SK-MEL-5 (cell line): ENCODE results near the gene SEPHS2. TPM values are rescaled to one million over a fixed set of nuclear protein-coding genes. Genes with fewer than 3 reads are reported as not detected.
"Not testable (repeated sequence)": the region's sequence is repeated elsewhere in the genome, so short reads cannot be mapped to it uniquely, and the experiment has no call there.

Experiments
- DNase-seq: peaks from one replicate; pipeline ENCODE4 v3.0.0-alpha.2; 2016; ENCODE audit warnings: low read depth, low spot score
- in situ Hi-C: cut with HindIII; loops from 2 replicates; pipeline ENCODE4 v1.10.0; 2016; ENCODE audit warnings: low sequenced_read_pairs, high pct_unique_total_duplicates, low pct_unique_long_range_greater_than_20kb
- total RNA-seq: library from RNA; depleted of rRNA; stranded (reverse); fragments of >200 nt; shearing (Covaris generic); gene quantifications from 2 replicates; pipeline ENCODE4 v1.2.3, GENCODE V29; 2014

Gene SEPHS2
- total RNA-seq, 1 experiment from 2014 or later: 5.4 TPM

DNA sequence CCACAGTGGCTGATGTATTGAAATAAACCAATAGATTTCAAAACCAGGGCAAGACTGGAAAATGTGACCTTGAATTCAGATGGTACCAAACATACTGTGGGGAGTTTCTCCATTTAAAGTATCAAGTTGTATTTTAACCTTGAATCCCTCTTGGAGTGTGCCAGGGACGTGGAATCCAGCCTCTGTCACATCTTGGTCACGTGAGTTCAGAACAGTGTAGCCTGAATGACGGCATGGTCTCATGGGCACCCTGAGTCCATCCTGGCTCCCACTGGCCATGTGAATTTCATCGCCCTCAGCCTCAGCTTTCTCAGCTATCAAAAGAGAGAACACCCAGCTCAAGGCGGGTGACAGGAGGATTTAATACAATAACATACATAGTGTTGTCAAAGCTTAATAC, 31.5 kb downstream of the SEPHS2 start:
- in situ Hi-C loops: no loop called here
- DNase-seq: peak; percentile 21

DNA sequence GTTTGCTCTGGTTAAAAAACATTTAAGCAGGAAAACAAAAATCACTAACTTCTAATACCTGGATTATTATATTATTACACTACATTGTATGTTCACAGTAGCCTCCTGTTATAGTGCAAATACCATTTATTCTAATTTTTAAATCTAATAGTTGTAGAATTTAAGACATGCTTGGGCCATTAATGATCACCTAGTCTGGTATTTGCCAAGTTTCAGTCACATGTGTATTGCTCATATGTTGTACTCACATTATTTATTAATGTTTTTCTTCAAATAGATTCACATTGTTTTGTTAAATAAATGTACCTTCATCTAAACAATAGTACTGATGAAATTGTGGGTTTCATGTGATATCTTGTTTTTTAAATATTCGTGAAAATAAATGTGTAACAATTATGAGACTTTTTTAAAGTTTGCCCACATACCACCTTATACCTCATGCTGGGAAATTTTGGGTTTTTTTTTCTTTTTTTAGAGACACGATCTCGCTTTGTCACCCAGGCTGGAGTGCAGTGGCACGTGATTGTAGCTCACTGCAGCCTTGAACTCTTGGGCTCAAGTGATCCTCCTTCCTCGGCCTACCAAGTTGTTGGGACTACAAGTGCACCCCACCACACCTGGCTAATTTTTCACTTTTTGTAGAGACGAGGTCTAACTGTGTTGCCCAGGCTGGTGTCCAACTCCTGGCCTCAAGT, 32.4 kb downstream of the SEPHS2 start:
- DNase-seq: no peak

DNA sequence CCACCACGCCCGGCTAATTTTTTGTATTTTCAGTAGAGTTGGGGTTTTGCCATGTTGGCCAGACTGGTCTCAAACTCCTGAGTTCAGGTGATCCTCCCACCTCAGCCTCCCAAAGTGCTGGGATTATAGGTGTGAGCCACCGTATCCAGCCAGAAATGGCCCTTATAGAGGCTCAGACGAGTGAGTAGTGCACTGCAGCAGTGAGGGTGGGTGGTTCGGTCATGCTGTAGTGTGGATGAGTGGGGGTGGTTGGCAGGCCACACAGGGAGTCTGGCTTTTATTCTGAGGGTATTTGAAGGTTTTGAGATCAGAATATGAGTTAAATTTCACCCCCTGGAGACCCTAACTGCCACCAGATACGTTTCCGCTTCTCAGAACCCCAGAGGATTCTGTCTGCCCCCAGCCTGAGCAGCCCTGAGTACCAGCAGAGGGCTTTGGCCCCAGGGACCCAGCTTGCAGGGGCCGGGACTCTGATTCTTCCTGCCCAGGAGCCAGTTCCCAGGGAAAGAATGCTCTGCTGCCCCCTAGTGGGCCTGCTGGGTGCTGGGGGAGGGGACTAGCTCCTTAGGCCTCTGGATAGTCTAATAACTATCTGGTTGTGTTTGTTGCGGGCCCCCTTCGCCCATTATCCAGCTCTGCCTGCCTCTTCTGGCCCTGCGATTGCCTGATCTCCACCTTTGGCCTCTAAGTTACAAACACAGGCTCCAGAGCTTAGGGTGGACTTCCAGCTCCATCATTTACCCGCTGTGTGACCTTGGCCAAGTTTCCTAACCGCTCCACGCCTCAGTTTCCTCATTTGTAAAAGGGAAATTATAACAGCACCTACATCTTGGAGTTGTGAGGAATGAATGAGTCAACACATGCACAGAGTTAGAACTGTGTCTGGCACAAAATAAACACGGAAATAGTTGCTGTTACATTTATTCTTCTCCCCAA, 36.3 kb downstream of the SEPHS2 start:
- in situ Hi-C loops: no loop called here
- DNase-seq: peak; percentile 91

More for the DNA sequence above, 32.4 kb downstream of the SEPHS2 start:
- in situ Hi-C loops: no loop called here

GRCh38 chr16:30407804-30408534, 37.7 kb downstream of the SEPHS2 start:
- in situ Hi-C loops: no loop called here
- DNase-seq: no peak

DNA sequence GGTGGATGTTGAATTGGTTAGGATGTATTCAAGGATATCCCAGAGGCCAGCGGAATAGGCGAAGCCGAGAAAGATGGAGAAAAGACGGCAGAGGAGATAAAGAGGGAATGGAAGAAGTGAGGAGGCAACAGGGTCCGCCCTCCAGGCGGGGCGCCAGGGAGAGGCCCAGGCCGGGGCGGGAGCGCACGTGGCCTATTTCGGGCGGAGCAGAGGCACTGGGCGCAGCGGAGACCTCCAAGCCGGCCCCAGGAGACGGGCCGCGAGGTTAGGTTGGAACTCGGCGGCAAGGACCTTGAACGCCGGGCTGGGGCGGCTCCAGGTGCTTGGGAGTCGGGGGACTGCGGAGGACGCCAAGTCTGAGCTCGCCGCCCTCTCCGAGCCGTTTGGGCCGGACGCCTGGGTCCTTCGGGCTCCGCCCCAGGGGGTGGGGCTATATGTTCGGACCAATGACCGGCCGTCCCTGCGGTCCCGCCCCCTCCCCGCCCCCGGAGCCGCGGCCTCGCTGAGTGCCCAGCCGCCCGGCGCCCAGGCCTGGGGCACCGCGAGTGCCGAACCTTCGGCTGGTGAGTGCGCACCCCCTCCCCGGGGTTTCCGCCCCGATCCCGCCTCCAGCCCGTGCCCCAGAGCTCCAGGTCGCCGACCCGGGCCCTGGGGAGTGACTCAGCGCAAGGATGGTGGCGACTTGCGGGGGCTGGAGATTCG, 38.4 kb downstream of the SEPHS2 start, which contains the start of gene ZNF771:
ZNF771 (plus strand) TSS at position 505 of the 702 bp plus-strand sequence. CDS start 448 bp downstream, outside the sequence.
- peak; percentile 81 for DNase-seq
- in situ Hi-C loops: no loop called here

DNA sequence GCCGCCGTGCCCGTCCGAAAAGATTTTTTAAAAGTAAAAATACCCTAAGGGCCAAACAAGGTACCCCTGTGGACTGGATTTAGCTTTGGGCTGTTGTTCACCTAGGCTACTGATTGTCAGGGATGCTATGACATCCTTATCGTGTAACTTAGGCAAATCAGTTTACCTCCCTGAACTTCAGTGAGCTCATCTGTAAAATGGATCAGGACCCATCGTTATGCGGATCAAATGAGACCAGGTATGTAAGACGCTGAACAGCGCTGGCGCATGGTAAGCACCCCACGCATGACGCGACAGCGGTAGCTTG, 38.9 kb downstream of the SEPHS2 start:
- in situ Hi-C loops: no loop called here
- no peak for DNase-seq

GRCh38 chr16:30401768-30402425, 43.8 kb downstream of the SEPHS2 start:
- DNase-seq: no peak
- in situ Hi-C loops: no loop called here

DNA sequence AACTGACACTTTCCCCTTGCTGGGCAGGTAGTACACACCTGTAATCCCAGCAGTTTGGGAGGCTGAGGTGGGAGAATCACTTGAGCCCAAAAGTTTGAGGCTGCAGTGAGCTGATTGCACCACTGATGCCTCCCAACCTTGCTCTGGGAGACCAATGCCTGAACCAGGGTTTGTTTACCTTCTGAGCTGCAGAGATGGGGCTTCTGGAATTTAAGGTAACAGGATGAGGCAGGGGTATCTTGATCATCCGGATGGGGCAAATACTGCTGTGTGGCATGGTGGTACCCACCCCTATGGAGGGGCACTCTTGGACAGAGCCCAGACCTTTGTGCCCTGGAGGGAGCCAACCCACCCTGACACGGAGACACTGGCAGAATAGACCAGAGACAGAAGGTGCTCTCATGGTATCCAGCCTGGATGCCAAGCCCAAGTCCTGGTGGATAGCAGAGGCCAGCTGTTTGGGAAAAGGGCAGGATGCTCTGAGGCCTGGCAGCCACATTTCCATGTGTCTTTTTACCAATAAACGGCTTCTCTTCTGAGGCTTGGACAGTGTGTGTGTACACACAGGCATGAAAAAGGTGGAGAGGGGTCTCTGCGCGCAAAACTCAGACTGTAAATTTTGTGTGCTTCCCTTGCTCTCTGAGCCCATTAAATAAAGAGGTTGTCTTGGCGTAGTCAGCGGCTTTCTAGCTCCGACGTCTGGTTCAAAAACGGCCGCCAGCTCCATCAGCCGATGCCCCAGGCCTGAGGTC, 46.1 kb downstream of the SEPHS2 start:
- in situ Hi-C loops: no loop called here
- no peak for DNase-seq

GRCh38 chr16:30398661-30399434, 46.8 kb downstream of the SEPHS2 start:
- DNase-seq: no peak
- in situ Hi-C loops: no loop called here

- DNase-seq: no peak
- in situ Hi-C loops: no loop called here
These were observed 47.7 kb downstream of the SEPHS2 start for GRCh38 chr16:30397776-30398660.

DNA sequence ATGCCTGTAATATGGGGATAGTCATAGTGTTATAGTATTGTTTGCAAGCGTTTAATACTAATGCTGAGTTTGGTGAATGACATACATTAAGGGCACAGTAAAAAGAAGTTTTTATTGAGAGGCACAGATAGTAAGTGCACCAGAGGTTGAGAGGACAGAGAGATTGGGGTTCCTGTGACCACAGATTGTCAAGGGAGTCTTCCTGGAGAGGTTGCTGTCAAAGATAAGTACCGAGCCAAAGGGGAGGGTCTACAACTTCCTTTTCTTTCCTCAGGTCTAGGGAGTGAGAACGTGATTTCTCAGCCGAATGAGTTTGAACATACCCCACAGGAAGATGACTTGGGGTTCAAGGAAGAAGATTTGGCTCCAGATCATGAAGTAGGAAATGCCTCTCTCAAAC, 48.6 kb downstream of the SEPHS2 start:
- in situ Hi-C loops: no loop called here
- no peak for DNase-seq

- DNase-seq, in situ Hi-C loops: not testable (repeated sequence)
These were observed 49.0 kb downstream of the SEPHS2 start for GRCh38 chr16:30396627-30397026.

- in situ Hi-C loops: no loop called here
- DNase-seq: no peak
These were observed 49.6 kb downstream of the SEPHS2 start for GRCh38 chr16:30395992-30396585.

DNA sequence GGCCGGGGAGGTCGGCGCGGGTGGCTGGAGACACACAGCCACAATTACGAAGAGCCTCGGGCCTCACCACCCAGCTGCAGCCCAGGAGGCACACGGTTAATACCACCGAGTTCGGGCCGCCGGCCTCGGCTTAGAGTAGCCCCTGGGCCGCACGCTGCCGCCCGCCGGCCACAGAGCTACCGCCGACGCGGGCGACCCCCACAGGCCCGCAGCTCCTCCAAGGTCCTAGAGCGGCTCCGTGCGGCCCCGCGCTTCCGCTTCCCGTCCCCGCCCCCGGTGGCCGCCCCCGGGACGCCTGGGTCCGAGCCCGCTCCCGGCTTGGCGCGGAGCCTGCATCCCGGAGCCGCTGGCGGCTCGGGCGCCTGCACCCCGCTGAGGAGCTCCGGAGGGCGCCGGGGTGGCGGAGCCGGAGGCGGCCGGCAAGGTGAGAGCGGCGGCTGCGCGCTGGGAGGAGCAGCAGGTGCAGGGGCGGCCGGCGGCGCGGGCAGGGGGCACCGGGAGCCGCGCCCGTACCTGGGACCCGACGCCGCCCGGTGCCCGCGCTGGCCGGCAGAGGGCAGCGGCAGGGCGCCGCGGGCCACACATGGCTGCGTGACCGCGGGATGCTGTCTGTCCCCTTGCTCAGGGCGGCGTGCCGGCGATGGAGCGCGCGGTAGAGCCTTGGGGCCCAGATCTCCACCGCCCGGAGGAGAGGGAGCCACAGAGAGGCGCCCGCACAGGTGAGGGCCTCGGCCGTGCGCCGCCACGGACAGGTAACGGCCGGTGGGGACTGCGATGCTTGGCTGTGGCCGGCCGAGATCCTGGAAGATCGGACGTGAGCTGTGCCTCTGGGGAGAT, 50.3 kb downstream of the SEPHS2 start, which contains the start of gene ZNF48:
ZNF48 (plus strand) TSS at position 266 of the 837 bp plus-strand sequence; CDS start at position 641, 375 bp downstream.
- in situ Hi-C loops: no loop called here
- peak; percentile 28 for DNase-seq
